Mesenchymal stem cell (in vitro differentiated cells and primary cell): Measurements from ENCODE around the gene ZFAND2B.

Experiments
- DNase-seq: peaks from one replicate; pipeline ENCODE4 v3.0.0-alpha.2; 2013
- H2AFZ ChIP-seq: one replicate; pipeline ENCODE4 v1.6.1; 2013; ENCODE audit warnings: low read depth, mild to moderate bottlenecking, control low read depth, inconsistent platforms, low read length, moderate library complexity
- H2AK5ac ChIP-seq: 2 replicates; pipeline ENCODE4 v1.6.1; 2013; ENCODE audit warnings: low read length, moderate library complexity, mild to moderate bottlenecking, inconsistent platforms; ENCODE audit not compliant: severe bottlenecking
- H2BK120ac ChIP-seq: one replicate; pipeline ENCODE4 v1.6.1; 2013; ENCODE audit warnings: low read depth, mild to moderate bottlenecking, inconsistent platforms, low read length, moderate library complexity
- H2BK12ac ChIP-seq, 2 experiments: one replicate each; pipeline ENCODE4 v1.6.1; 2013; ENCODE audit warnings: inconsistent platforms in 2 of 2, low read length in 2 of 2, mild to moderate bottlenecking in 2 of 2, moderate library complexity in 2 of 2, control low read depth in 1 of 2
- H2BK15ac ChIP-seq: one replicate; pipeline ENCODE4 v1.6.1; 2013; ENCODE audit warnings: mild to moderate bottlenecking, low read depth, inconsistent platforms; ENCODE audit not compliant: poor library complexity, severe bottlenecking
- H2BK5ac ChIP-seq: 2 replicates; pipeline ENCODE4 v1.6.1; 2013; ENCODE audit warnings: low read depth, mild to moderate bottlenecking, low read length, control low read depth, inconsistent platforms; ENCODE audit not compliant: poor library complexity, severe bottlenecking
- H3K14ac ChIP-seq, 2 experiments: one replicate each; pipeline ENCODE4 v1.6.1; 2013; ENCODE audit warnings: inconsistent platforms in 2 of 2, low read length in 2 of 2, control low read depth in 1 of 2, mild to moderate bottlenecking in 1 of 2, moderate library complexity in 1 of 2
- H3K18ac ChIP-seq, 2 experiments: one replicate each; pipeline ENCODE4 v1.6.1; 2013; ENCODE audit warnings: inconsistent platforms in 2 of 2, low read length in 2 of 2, control low read depth in 1 of 2, low read depth in 1 of 2, mild to moderate bottlenecking in 1 of 2
- H3K23ac ChIP-seq, 2 experiments: one replicate each; pipeline ENCODE4 v1.6.1; 2013; ENCODE audit warnings: inconsistent platforms in 2 of 2, low read length in 2 of 2, mild to moderate bottlenecking in 2 of 2, moderate library complexity in 2 of 2, control low read depth in 1 of 2
- H3K27ac ChIP-seq: 2 replicates; pipeline ENCODE4 v1.5.1; 2013; ENCODE audit warnings: mild to moderate bottlenecking, moderate library complexity, low read length, control low read depth, inconsistent platforms; ENCODE audit not compliant: poor library complexity, severe bottlenecking
- H3K27me3 ChIP-seq, 2 experiments: 2 replicates each; pipeline versions ENCODE4 v1.6.1 to v1.7.0; 2013; ENCODE audit warnings: low read length in 2 of 2, mild to moderate bottlenecking in 2 of 2, moderate library complexity in 2 of 2, control low read depth in 1 of 2, inconsistent platforms in 1 of 2; ENCODE audit not compliant: control insufficient read depth in 1 of 2, insufficient read depth in 1 of 2
- H3K36me3 ChIP-seq, 2 experiments: 2 replicates each; pipeline versions ENCODE4 v1.6.1 to v1.7.0; 2013; ENCODE audit warnings: low read length in 2 of 2, control low read depth in 1 of 2, inconsistent platforms in 1 of 2, low read depth in 1 of 2, mild to moderate bottlenecking in 1 of 2; ENCODE audit not compliant: insufficient read depth in 2 of 2, control insufficient read depth in 1 of 2
- H3K4ac ChIP-seq, 2 experiments: one replicate each; pipeline ENCODE4 v1.6.1; 2013; ENCODE audit warnings: inconsistent platforms in 2 of 2, low read length in 2 of 2, mild to moderate bottlenecking in 2 of 2, moderate library complexity in 2 of 2, control low read depth in 1 of 2, low read depth in 1 of 2
- H3K4me1 ChIP-seq: 2 replicates; pipeline ENCODE4 v1.6.1; 2013; ENCODE audit warnings: low read depth, low read length, control low read depth; ENCODE audit not compliant: control insufficient read depth, insufficient read depth
- H3K4me2 ChIP-seq: 2 replicates; pipeline ENCODE4 v1.6.1; 2013; ENCODE audit warnings: low read length, mild to moderate bottlenecking, inconsistent platforms; ENCODE audit not compliant: poor library complexity, severe bottlenecking
- H3K4me3 ChIP-seq, 2 experiments: 2 replicates each; pipeline versions ENCODE4 v1.5.1 to v1.7.0; 2013; ENCODE audit warnings: low read length in 2 of 2, mild to moderate bottlenecking in 2 of 2, control low read depth in 1 of 2, low read depth in 1 of 2; ENCODE audit not compliant: insufficient read depth in 1 of 2
- H3K79me1 ChIP-seq: replicated peaks from 2 replicates; pipeline ENCODE4 v1.6.1; 2013; ENCODE audit warnings: mild to moderate bottlenecking, control low read depth, low read length, inconsistent platforms; ENCODE audit not compliant: poor library complexity, severe bottlenecking
- H3K9ac ChIP-seq: 2 replicates; pipeline ENCODE4 v1.7.0; 2013; ENCODE audit warnings: mild to moderate bottlenecking, low read length, moderate library complexity
- H3K9me3 ChIP-seq: 2 replicates; pipeline ENCODE4 v1.7.0; 2013; ENCODE audit warnings: mild to moderate bottlenecking, low read length; ENCODE audit not compliant: control insufficient read depth
- H4K8ac ChIP-seq: one replicate; pipeline ENCODE4 v1.6.1; 2013; ENCODE audit warnings: inconsistent platforms, mild to moderate bottlenecking, low read length, moderate library complexity
- H4K91ac ChIP-seq: one replicate; pipeline ENCODE4 v1.6.1; 2013; ENCODE audit warnings: mild to moderate bottlenecking, low read length, inconsistent platforms
- WGBS: methylation state at CpG from one replicate; pipeline ENCODE4 v1.1.7; 2013; ENCODE audit warnings: mixed read lengths; 5-methylcytosine and 5-hydroxymethylcytosine counted together

The ZFAND2B gene

DNA sequence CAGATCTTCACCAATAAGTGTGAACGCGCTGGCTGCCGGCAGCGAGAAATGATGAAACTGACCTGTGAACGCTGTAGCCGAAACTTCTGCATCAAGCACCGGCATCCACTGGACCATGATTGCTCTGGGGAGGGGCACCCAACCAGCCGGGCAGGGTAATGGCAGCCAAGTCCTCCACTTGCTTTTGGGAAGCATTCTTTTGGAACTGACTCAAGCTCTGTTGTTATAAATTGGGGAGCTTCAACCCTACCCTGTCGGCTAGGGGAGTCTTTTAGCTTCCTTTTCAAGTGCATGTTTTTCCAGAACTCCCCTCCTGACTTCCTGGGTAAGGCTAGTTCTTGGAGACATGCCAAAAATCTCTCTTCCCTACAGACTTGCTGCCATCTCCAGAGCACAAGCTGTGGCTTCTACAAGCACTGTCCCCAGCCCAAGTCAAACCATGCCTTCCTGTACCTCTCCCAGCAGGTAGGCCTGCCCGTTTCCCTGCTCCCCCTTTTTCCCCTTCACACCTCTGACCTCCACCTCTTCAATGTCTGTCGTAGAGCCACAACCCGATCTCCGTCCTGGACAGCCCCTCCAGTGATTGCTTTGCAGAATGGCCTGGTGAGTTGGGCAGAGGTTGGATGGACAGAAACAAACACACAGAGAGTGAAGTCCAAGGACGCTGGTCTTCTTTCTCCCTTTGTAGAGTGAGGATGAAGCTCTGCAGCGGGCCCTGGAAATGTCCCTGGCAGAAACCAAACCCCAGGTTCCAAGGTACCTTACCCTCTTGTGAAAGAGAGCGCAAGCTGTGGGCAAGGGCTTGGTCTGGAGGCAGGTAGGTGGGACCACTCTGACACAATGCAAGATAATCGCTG is 1.5 kb downstream of the ZFAND2B start:
- Histone ChIP-seq H2BK12ac (peak overlapping the region in 1 of 2 experiments; percentile 45), H2AFZ (no peak overlapping the region), H2AK5ac (peak overlapping the region; percentile 21), H3K9ac (peak overlapping the region; percentile 83), H4K8ac (peak overlapping the region; percentile 57), H3K79me1 (peaks cover 10% of the 10 kb centered on the region), H3K9me3 (no peaks in the 10 kb centered on the region), H3K4me3 (peak overlapping the region in 1 of 2 experiments; percentile 87), H3K4me1 (peaks cover 14% of the 10 kb centered on the region), H2BK5ac (no peak overlapping the region), H3K23ac (no peak overlapping the region), H2BK120ac (peak overlapping the region; percentile 38), H2BK15ac (no peak overlapping the region), H3K4ac (peak overlapping the region in 1 of 2 experiments; percentile 83), H3K4me2 (peak overlapping the region; percentile 44), H3K14ac (no peak overlapping the region), H3K18ac (peak overlapping the region in 1 of 2 experiments; percentile 58), H3K27ac (peak overlapping the region; percentile 3), H3K36me3 (peaks cover 40 to 50% of the 10 kb centered on the region in 2 experiments), H3K27me3 (no peaks in the 10 kb centered on the region), H4K91ac (no peak overlapping the region)
- WGBS = 85% methylated on average over 16 of the region's 17 CpGs
- DNase-seq = peak; percentile 50

DNA sequence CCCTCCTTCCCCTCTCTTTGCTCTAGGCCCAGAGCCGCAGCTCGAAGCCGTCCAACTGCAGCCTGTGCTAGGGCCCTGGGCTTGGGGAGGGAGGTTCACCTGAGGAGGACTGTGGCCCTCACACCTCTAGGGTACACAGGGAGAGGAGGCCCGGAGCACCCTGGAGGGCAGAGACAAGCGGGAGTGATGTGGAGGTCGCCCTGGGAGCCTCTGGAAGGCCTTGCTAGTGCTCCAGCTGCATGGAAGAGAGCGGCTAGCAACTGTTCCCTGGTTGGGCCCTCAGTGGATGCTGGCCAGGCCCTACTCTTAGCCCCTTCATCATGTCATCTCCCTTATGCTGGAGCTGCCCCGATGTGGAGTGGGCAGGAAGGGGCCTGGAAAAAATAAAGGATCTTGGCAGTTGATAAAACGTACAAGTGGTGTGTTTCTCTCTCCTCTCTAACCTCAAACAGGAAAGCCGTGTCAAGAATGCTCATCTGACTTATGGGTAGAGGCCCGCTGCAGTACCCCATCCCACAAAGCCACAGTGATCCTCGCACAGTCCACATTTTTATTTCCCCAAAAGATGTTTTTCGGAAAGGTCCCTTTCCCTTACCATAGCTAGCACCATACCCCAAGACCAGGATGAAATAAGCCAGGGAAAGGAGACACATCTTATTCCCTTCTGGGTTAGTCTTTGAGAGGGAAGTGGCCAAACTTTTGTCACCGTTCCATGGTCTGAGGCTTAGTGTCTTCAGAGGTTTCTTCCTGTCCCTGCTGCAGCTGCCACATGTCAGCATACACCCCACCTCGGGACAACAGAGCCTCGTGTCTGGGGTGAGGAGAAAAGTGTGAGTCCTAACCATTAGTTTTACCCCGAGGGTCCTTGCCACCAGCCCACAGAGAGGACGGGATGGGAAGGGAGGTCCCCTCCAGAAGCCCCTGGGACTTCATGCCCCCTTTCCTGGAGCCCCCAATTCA is 2.9 kb downstream of the ZFAND2B start:
- peak overlapping the region in 1 of 2 experiments; percentile 11 for H2BK12ac ChIP-seq
- no peak overlapping the region for H4K91ac ChIP-seq
- H3K23ac ChIP-seq = no peak overlapping the region
- peaks cover 54 to 64% of the 10 kb centered on the region in 2 experiments for H3K36me3 ChIP-seq
- no peak for DNase-seq
- peaks cover 14% of the 10 kb centered on the region for H3K4me1 ChIP-seq
- H3K9me3 ChIP-seq = no peaks in the 10 kb centered on the region
- H3K79me1 ChIP-seq = peaks cover 12% of the 10 kb centered on the region
- H2AFZ ChIP-seq = no peak overlapping the region
- H3K27me3 ChIP-seq = no peaks in the 10 kb centered on the region
- H3K4me3 ChIP-seq = no peak overlapping the region
- 95% methylated on average over 16 of the region's 18 CpGs for WGBS
- no peak overlapping the region for H2BK120ac ChIP-seq
- H2BK5ac ChIP-seq = no peak overlapping the region
- H3K27ac ChIP-seq = no peak overlapping the region
- H2AK5ac ChIP-seq = no peak overlapping the region
- H3K14ac ChIP-seq = no peak overlapping the region
- H2BK15ac ChIP-seq = no peak overlapping the region
- H3K4me2 ChIP-seq = no peak overlapping the region
- H4K8ac ChIP-seq = no peak overlapping the region
- H3K9ac ChIP-seq = no peak overlapping the region
- H3K4ac ChIP-seq = peak overlapping the region in 1 of 2 experiments; percentile 73
- no peak overlapping the region for H3K18ac ChIP-seq

DNA sequence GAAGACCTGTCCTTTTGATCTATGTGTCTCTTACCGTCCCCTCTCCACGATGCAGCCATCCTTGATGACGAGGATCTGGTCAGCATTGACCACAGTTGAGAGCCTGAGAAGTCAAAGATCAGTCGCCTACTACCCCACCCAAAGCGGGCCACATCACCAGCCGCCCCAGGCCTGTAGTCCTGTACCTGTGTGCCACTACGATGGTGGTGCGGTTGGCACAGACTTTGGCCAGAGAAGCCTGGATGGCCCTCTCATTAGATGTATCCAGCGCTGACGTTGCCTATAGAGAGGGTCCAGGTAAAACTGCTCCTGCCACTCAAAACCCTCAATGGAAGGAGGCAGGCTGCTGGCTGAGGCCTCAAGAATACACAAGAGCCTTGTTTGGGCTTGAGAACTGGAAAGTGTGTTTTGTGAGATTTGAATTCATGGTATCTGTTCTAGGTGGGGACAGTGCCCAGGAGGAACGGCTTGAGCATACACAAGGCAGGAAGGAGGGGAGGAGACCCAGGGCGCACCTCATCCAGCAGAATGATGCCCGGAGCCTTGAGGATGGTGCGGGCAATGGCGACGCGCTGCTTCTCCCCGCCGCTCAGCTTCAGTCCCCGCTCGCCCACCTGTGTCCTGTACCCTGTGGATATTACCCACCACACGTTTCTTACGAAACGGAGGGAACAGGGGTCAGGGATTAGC is 3.8 kb downstream of the ZFAND2B start:
- DNase-seq = no peak
- Histone ChIP-seq H4K8ac (no peak overlapping the region), H2AK5ac (no peak overlapping the region), H3K4me1 (peaks cover 14% of the 10 kb centered on the region), H2BK12ac (no peak overlapping the region), H2BK15ac (no peak overlapping the region), H3K18ac (no peak overlapping the region), H3K4me3 (no peak overlapping the region), H2AFZ (no peak overlapping the region), H3K9ac (no peak overlapping the region), H2BK5ac (no peak overlapping the region), H3K27me3 (no peaks in the 10 kb centered on the region), H2BK120ac (no peak overlapping the region), H3K27ac (no peak overlapping the region), H3K4ac (no peak overlapping the region), H4K91ac (no peak overlapping the region), H3K79me1 (peaks cover 15% of the 10 kb centered on the region), H3K9me3 (no peaks in the 10 kb centered on the region), H3K36me3 (peaks cover 59 to 72% of the 10 kb centered on the region in 2 experiments), H3K4me2 (no peak overlapping the region), H3K23ac (no peak overlapping the region), H3K14ac (no peak overlapping the region)
- WGBS = 97% methylated on average over 24 of the region's 24 CpGs
